Measurements from ENCODE around the gene SPDYE6.
"Not testable (repeated sequence)": the region's sequence is repeated elsewhere in the genome, so short reads cannot be mapped to it uniquely, and the experiment has no call there.

The SPDYE6 gene

GRCh38 chr7:102363549-102364393 is 7.5 kb upstream of the SPDYE6 start:
- peak; percentile 98 for DNase-seq

GRCh38 chr7:102346983-102347382 is 9.3 kb downstream of the SPDYE6 start:
- DNase-seq, result not testable (repeated sequence)

- not testable (repeated sequence) for DNase-seq
These were observed 15.5 kb downstream of the SPDYE6 start for GRCh38 chr7:102340599-102341368.

GRCh38 chr7:102337420-102337819 is 18.8 kb downstream of the SPDYE6 start:
- not testable (repeated sequence) for DNase-seq

GRCh38 chr7:102337002-102337401 is 19.2 kb downstream of the SPDYE6 start:
- DNase-seq, result not testable (repeated sequence)

- DNase-seq, result not testable (repeated sequence)
These were observed 20.7 kb downstream of the SPDYE6 start for GRCh38 chr7:102335574-102335973.

GRCh38 chr7:102330666-102331460 is 25.4 kb downstream of the SPDYE6 start:
- DNase-seq, result not testable (repeated sequence)

GRCh38 chr7:102329366-102329765 is 26.9 kb downstream of the SPDYE6 start:
- not testable (repeated sequence) for DNase-seq

- DNase-seq, result not testable (repeated sequence)
These were observed 27.4 kb downstream of the SPDYE6 start for GRCh38 chr7:102328863-102329262.

GRCh38 chr7:102327183-102327582 is 29.1 kb downstream of the SPDYE6 start:
- DNase-seq, result not testable (repeated sequence)

GRCh38 chr7:102326157-102326889 is 29.9 kb downstream of the SPDYE6 start:
- DNase-seq, result no peak

- DNase-seq, result not testable (repeated sequence)
These were observed 31.1 kb downstream of the SPDYE6 start for GRCh38 chr7:102325106-102325505.

GRCh38 chr7:102323914-102324195 is 32.4 kb downstream of the SPDYE6 start:
- no peak for DNase-seq

GRCh38 chr7:102322202-102322715 is 34.0 kb downstream of the SPDYE6 start:
- no peak for DNase-seq

- no peak for DNase-seq
These were observed 34.7 kb downstream of the SPDYE6 start for GRCh38 chr7:102321351-102322201.

- DNase-seq, result no peak
These were observed 35.5 kb downstream of the SPDYE6 start for GRCh38 chr7:102320601-102321350.

- DNase-seq, result no peak
These were observed 36.1 kb downstream of the SPDYE6 start for GRCh38 chr7:102320181-102320580.

- DNase-seq, result no peak
These were observed 36.6 kb downstream of the SPDYE6 start for GRCh38 chr7:102319671-102320070.

GRCh38 chr7:102318482-102318971 is 37.7 kb downstream of the SPDYE6 start:
- DNase-seq, result no peak
